Dendritic cell treated with granulocyte-macrophage colony-stimulating factor and Interleukin-4, amounts not matched to agents 40 ng/mL and 50 ng/mL, for 4 days (primary cell): ENCODE measurements around the gene RPA1.

Source experiments
- H3K27ac Mint-ChIP-seq: one replicate; pipeline ENCODE4 v1.8.0; 2022; ENCODE audit warnings: mild to moderate bottlenecking, mixed read lengths
- H3K27me3 Mint-ChIP-seq: one replicate; pipeline ENCODE4 v1.8.0; 2022; ENCODE audit warnings: mild to moderate bottlenecking, mixed read lengths
- H3K36me3 Mint-ChIP-seq: one replicate; pipeline ENCODE4 v1.8.0; 2022; ENCODE audit warnings: low read depth, mixed read lengths
- H3K4me1 Mint-ChIP-seq: one replicate; pipeline ENCODE4 v1.8.0; 2022; ENCODE audit warnings: low read depth, mixed read lengths
- H3K4me3 Mint-ChIP-seq: one replicate; pipeline ENCODE4 v1.8.0; 2022; ENCODE audit warnings: mild to moderate bottlenecking, moderate library complexity, mixed read lengths
- H3K9me3 Mint-ChIP-seq: one replicate; pipeline ENCODE4 v1.8.0; 2022; ENCODE audit warnings: mixed read lengths
- intact Hi-C: fragments of 100-400 bp; cut with micrococcal nuclease; formaldehyde crosslinking; loops from one replicate; pipeline ENCODE4 v1.15.0; 2022

The RPA1 gene

GRCh38 chr17:1898872-1899271, 69.1 kb downstream of the RPA1 start:
- Mint-ChIP-seq H3K4me3 (no peak overlapping the region), H3K27me3 (peaks cover 11% of the 10 kb centered on the region), H3K36me3 (peaks cover 52% of the 10 kb centered on the region), H3K4me1 (no peaks in the 10 kb centered on the region), H3K27ac (no peak overlapping the region), H3K9me3 (no peaks in the 10 kb centered on the region)
- intact Hi-C loops, result no loop called here

DNA sequence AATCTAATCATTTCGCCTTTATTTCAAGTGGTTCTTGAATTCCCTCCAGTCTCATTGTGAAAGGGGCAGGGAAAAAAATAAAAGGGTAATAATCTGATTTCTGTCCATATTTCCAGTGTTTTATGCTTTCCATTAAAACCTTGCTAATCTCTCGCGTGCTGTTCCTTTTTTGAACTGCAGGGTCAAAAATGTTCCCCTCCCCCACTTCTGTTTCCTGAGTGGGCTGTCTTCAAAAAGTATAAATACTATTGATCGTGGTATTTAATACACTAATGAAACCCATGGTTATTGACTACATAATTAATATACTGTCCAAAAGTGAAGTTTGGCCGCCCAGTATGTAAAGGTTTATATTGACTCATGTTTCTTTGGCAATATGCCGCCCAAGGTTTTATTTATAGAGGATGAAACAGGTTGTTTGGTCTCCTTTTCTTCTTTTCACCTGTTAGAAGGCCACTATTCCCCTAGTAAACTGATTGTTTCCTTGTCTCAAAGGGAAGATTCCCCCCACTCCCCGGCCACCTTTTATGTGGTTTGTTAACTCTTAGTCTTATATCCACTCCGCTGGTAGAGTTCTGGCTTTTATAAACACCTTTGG, 69.7 kb downstream of the RPA1 start:
- Mint-ChIP-seq H3K36me3 (peaks cover 45% of the 10 kb centered on the region), H3K4me1 (no peaks in the 10 kb centered on the region), H3K27me3 (peaks cover 17% of the 10 kb centered on the region), H3K27ac (no peak overlapping the region), H3K9me3 (no peaks in the 10 kb centered on the region), H3K4me3 (no peak overlapping the region)
- intact Hi-C loops, result no loop called here

DNA sequence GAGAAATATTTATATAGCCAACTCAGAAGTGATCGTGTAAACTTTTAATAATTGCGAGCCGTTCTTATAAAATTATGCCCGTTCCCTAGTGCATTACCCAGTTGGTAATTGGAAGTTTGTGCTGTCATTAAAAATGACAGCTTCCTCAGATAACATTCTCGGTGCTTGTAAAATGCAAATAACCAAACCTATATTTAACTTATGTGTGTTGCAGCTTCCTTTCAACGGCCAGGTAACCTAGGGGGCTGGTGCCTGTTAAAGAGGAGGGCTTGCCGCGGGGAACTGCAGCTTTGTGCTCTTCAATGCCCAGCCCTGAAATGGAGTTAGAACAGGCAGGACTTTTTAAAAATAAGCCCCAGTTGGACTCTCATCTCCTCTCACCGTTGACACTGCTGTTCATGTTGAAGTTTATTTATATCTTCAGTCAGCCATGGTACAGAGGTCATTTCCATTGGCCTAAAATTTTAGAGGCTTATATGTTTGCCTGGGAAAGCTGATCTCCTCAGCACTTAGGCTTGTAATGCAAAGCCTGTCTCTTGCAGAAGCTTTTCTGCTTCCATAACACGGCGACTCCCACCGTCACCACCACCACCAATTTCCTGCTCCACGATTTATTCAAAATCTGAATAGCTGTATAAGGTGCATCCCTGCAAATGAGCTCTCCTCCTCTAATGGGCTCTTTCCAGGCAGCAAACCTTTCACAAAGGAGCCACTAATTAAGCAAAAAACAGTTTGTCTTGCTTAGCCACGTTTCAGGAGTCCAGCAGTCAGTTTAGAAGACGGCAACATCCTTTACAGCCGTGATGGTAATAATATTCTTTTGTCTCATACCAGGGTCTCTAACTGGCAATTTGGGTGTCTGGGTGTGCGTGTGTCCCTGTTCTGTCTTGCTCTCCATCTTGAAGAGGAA, 74.7 kb downstream of the RPA1 start:
- Mint-ChIP-seq H3K27ac (no peak overlapping the region), H3K36me3 (no peaks in the 10 kb centered on the region), H3K4me1 (peaks cover 8% of the 10 kb centered on the region), H3K9me3 (no peaks in the 10 kb centered on the region), H3K4me3 (no peak overlapping the region), H3K27me3 (peaks cover 63% of the 10 kb centered on the region)
- intact Hi-C loops, result no loop called here

DNA sequence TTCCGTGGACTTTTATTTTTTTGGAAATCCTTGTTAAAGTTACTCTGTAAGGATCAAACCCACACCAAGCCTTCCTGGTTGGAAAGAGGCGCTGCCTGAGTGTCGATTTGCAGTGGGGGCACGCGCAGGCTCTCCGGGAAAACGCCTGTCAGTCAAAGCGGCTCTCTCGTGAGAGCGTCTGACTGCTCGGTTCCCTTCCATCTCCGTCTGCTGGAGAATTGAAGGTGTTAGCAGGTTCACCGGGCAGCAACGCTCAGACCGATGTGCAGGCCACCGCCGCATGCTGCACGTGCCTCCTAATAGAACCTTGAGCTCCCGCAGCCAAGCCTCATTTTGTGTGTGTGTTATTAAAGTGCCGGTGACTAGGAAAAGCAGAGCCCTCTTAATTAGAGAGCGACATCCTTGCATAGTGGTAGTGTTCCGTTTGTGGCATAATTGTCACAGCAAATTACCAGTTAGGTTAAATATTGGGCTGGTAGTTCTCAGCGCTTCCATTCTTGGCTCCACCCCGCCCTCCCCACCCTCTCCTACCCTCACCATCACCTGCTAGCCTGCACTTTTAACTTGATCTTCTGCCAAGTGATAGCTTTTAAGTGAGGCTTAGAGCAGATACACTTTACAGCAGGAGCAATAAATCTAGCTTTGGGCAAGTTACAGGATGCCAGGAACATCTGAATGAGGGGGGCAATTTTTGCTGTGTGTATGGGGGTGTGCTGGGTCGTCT, 75.5 kb downstream of the RPA1 start:
- intact Hi-C loops, result no loop called here
- Mint-ChIP-seq H3K36me3 (no peaks in the 10 kb centered on the region), H3K27ac (no peak overlapping the region), H3K9me3 (no peaks in the 10 kb centered on the region), H3K27me3 (peaks cover 72% of the 10 kb centered on the region), H3K4me3 (no peak overlapping the region), H3K4me1 (peaks cover 8% of the 10 kb centered on the region)

DNA sequence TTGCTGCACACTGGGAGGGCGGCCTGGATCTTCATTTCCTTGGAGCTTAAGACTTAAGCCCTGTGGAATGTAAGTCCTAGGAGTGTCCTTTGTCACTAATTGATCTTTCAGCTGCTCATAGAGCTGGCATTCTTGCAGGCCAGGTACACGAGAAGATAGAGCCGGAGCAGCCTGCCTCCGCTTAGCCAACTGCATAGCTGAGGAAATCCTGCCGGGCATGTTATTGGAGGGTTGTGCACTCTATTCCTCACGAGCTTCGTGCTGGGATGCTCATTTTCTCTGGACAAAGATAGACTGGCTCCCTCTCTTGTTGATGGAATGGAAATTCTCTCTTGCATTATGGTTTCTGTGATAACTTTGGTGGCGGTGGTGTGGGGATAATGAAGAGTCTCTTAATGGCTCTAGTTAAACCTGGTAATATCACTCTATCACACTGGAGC, 76.9 kb downstream of the RPA1 start:
- H3K27me3 Mint-ChIP-seq, result peaks cover 83% of the 10 kb centered on the region
- no peaks in the 10 kb centered on the region for H3K36me3 Mint-ChIP-seq
- H3K9me3 Mint-ChIP-seq, result no peaks in the 10 kb centered on the region
- H3K27ac Mint-ChIP-seq, result no peak overlapping the region
- H3K4me3 Mint-ChIP-seq, result no peak overlapping the region
- H3K4me1 Mint-ChIP-seq, result peaks cover 8% of the 10 kb centered on the region
- intact Hi-C loops, result no loop called here

DNA sequence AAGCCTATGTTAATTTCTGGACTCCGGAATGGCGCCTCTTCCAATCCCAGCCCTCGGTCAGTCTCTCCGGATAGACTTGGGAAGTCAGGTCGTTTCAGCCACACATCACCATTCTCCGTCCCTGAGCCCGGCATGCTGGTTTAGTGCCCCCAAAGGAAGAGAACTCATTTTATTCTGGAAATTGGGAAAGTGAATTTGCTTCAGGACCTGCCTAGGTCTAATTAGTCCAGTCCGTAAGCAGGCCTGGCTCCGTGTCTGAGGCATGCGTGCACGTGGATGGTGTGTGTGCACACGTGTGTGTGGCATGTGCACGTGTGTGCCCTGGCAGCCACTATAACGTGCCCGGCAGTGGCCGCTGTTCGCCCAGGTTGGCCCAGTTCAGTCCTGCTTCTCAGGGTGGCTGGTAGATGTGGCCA, 77.4 kb downstream of the RPA1 start:
- H3K4me1 Mint-ChIP-seq, result peaks cover 8% of the 10 kb centered on the region
- intact Hi-C loops, result no loop called here
- no peaks in the 10 kb centered on the region for H3K9me3 Mint-ChIP-seq
- no peak overlapping the region for H3K4me3 Mint-ChIP-seq
- no peaks in the 10 kb centered on the region for H3K36me3 Mint-ChIP-seq
- H3K27ac Mint-ChIP-seq, result no peak overlapping the region
- peaks cover 89% of the 10 kb centered on the region for H3K27me3 Mint-ChIP-seq

DNA sequence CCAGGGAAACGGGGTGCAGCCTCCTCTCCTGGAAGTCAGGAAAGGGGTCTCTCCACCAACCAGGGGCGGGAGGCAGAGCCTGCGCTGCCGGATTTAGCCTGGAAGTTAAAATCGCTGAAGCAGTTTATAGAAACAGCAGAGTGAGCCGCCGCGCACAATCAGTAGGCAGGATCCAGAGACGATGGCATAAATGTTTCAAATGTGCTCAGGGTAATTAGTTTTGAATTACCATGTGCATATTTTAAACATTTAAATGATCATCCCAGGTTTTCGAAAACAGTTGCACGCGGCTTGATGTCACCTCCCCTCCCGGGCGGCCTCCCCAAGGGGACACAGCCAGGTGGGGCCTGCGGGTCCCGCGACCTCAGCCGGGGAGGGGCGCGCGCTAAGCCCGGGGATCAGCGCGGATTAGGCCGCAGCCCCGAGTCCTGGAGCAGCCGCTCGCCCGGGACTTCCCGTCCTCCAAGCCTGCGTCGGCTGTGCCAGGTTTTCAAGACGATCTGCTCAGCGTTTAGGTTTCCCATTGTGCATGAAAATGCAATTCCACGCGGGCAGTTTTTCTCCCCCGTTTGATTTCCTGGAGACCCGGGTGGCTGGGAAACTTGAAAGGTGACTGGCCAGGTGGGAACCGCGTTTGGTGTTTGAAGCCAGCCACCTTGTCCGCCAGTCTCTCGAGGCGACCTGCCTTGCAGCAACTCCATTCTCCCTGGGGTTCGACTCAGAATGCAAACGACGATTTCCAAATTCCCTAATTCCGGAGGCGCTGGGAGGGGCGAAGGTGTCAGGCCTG, 78.3 kb downstream of the RPA1 start:
- no peaks in the 10 kb centered on the region for H3K9me3 Mint-ChIP-seq
- H3K27ac Mint-ChIP-seq, result no peak overlapping the region
- peaks cover 93% of the 10 kb centered on the region for H3K27me3 Mint-ChIP-seq
- H3K4me1 Mint-ChIP-seq, result peaks cover 8% of the 10 kb centered on the region
- H3K4me3 Mint-ChIP-seq, result no peak overlapping the region
- H3K36me3 Mint-ChIP-seq, result no peaks in the 10 kb centered on the region
- intact Hi-C loops, result loop anchor here (1.0 kb wide), 1 partner anchor 118 kb away; no protein-coding TSS in a partner anchor

- Mint-ChIP-seq H3K4me1 (peaks cover 8% of the 10 kb centered on the region), H3K36me3 (no peaks in the 10 kb centered on the region), H3K9me3 (no peaks in the 10 kb centered on the region), H3K27ac (no peak overlapping the region), H3K4me3 (no peak overlapping the region), H3K27me3 (peaks cover 92% of the 10 kb centered on the region)
- intact Hi-C loops, result loop anchor here (1.0 kb wide), 1 partner anchor 117 kb away; no protein-coding TSS in a partner anchor
Measured at GRCh38 chr17:1908699-1909309, 79.0 kb downstream of the RPA1 start.

- Mint-ChIP-seq H3K36me3 (no peaks in the 10 kb centered on the region), H3K9me3 (no peaks in the 10 kb centered on the region), H3K4me1 (peaks cover 8% of the 10 kb centered on the region), H3K27me3 (peaks cover 92% of the 10 kb centered on the region), H3K27ac (no peak overlapping the region), H3K4me3 (no peak overlapping the region)
- intact Hi-C loops, result no loop called here
Measured at GRCh38 chr17:1909985-1910384, 80.2 kb downstream of the RPA1 start.

DNA sequence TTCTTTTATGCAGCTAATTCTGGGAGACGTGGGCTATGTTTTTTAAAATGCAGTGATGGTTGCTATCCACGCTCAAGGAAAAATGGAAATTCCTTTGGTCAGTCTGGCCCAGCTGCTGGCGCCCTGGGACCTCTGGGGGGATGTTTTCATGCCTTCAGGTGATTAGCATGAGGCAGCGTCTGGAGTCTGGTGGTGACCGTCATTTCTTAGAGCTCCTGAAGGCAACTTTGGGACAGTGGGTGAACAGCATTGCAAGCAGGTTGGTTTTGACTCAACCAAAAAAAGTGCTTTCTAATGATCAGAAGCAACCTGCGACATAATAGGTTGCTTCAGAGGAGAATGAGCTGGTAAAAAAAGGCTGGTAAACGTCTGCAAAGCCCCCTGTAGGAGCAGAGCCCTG, 82.3 kb downstream of the RPA1 start:
- Mint-ChIP-seq H3K27ac (no peak overlapping the region), H3K9me3 (no peaks in the 10 kb centered on the region), H3K4me1 (peaks cover 13% of the 10 kb centered on the region), H3K36me3 (no peaks in the 10 kb centered on the region), H3K27me3 (peaks cover 88% of the 10 kb centered on the region), H3K4me3 (no peak overlapping the region)
- intact Hi-C loops, result no loop called here

DNA sequence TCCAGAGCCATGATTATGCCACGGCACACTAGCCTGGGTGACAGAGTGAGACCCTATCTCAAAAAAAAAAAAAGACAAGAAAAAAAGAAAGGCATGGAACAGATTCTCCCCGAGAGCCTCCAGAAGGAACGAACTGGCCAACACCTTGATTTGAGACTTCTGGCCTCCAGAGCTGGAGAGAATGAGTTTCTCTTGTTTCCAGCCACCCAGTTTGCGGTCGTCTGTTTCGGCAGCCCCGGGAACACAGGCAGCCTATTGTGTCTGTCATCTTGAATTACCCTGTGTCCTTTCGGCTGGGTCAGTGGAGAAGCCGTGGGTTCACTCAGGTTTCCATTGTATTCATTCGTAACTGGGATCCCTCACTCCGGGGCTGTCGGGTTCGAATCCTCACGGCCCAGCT, 83.9 kb downstream of the RPA1 start:
- no peaks in the 10 kb centered on the region for H3K36me3 Mint-ChIP-seq
- no peaks in the 10 kb centered on the region for H3K9me3 Mint-ChIP-seq
- no peak overlapping the region for H3K27ac Mint-ChIP-seq
- H3K27me3 Mint-ChIP-seq, result peaks cover 75% of the 10 kb centered on the region
- H3K4me3 Mint-ChIP-seq, result no peak overlapping the region
- intact Hi-C loops, result no loop called here
- H3K4me1 Mint-ChIP-seq, result peaks cover 6% of the 10 kb centered on the region

DNA sequence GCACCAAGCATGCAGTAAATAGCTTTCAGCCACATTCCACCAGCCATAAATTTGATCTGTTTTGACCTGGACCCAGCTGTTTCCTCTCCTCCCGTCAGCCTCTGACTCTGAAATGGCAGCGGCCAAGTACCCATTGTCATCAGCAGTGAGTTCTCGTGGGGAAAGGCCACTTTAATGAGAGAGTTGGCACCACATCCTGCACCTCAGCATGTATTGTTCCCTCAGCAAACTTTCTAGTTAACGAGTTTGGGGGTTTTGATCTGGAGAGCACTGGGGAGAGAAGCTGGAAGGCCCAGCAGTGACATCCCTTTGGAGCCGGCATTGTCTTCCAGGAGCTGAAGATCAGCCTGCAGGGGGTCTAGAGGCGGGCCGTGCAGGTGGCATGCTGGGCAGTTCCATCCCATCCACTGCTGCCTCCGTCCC, 84.9 kb downstream of the RPA1 start:
- no peak overlapping the region for H3K4me3 Mint-ChIP-seq

GRCh38 chr17:1915889-1916288, 86.1 kb downstream of the RPA1 start:
- intact Hi-C loops, result no loop called here
- Mint-ChIP-seq H3K36me3 (no peaks in the 10 kb centered on the region), H3K27ac (no peak overlapping the region), H3K4me3 (no peak overlapping the region), H3K9me3 (no peaks in the 10 kb centered on the region), H3K4me1 (peaks cover 5% of the 10 kb centered on the region), H3K27me3 (peaks cover 62% of the 10 kb centered on the region)

More for the DNA sequence above, 84.9 kb downstream of the RPA1 start:
- intact Hi-C loops, result no loop called here
- H3K36me3 Mint-ChIP-seq, result no peaks in the 10 kb centered on the region
- H3K9me3 Mint-ChIP-seq, result no peaks in the 10 kb centered on the region
- peaks cover 68% of the 10 kb centered on the region for H3K27me3 Mint-ChIP-seq
- H3K4me1 Mint-ChIP-seq, result peaks cover 5% of the 10 kb centered on the region
- H3K27ac Mint-ChIP-seq, result no peak overlapping the region
